SK-N-SH treated with all-trans-retinoic acid at 6 μM for 48 hours (cell line): Measurements from ENCODE around the gene DPYSL5.

Source experiments
- ATAC-seq: fragments of 200-7000 bp; cut with Tn5 transposase; 3 replicates; pipeline ENCODE4 v1.9.1; 2020; ENCODE audit warnings: mild to moderate bottlenecking, moderate library complexity
- BACH2 ChIP-seq: fragments of 250-450 bp; sonication (Bioruptor Pico); IDR thresholded peaks from 2 replicates; pipeline ENCODE4 v1.9.0; 2021; ENCODE audit warnings: mild to moderate bottlenecking, borderline replicate concordance
- CREB5 ChIP-seq: fragments of 250-450 bp; sonication (Bioruptor Pico); IDR thresholded peaks from 2 replicates; pipeline ENCODE4 v1.5.1; 2020; ENCODE audit warnings: low read depth, mild to moderate bottlenecking, moderate library complexity
- CSRNP3 ChIP-seq: fragments of 250-450 bp; sonication (Bioruptor Pico); IDR thresholded peaks from 2 replicates; pipeline ENCODE4 v1.5.1; 2021; ENCODE audit warnings: mild to moderate bottlenecking, moderate library complexity
- ESRRG ChIP-seq: fragments of 250-450 bp; sonication (Bioruptor Pico); IDR thresholded peaks from 2 replicates; pipeline ENCODE4 v1.6.1; 2021; ENCODE audit warnings: mild to moderate bottlenecking
- GLIS3 ChIP-seq: fragments of 250-450 bp; sonication (Bioruptor Pico); IDR thresholded peaks from 2 replicates; pipeline ENCODE4 v1.5.0; 2020; ENCODE audit warnings: mild to moderate bottlenecking, moderate library complexity
- ISL1 ChIP-seq: fragments of 250-450 bp; sonication (Bioruptor Pico); IDR thresholded peaks from 2 replicates; pipeline ENCODE4 v2.1.2; 2022; ENCODE audit warnings: mild to moderate bottlenecking, moderate library complexity
- OSR1 ChIP-seq: fragments of 250-450 bp; sonication (Bioruptor Pico); IDR thresholded peaks from 2 replicates; pipeline ENCODE4 v1.8.0; 2022; ENCODE audit warnings: moderate library complexity, mild to moderate bottlenecking, inconsistent platforms
- PATZ1 ChIP-seq: fragments of 250-450 bp; sonication (Bioruptor Pico); IDR thresholded peaks from 2 replicates; pipeline ENCODE4 v1.8.0; 2020; ENCODE audit warnings: mild to moderate bottlenecking, moderate library complexity, borderline replicate concordance
- RARB ChIP-seq: fragments of 250-450 bp; sonication (Bioruptor Pico); IDR thresholded peaks from 2 replicates; pipeline ENCODE4 v1.8.0; 2021; ENCODE audit warnings: mild to moderate bottlenecking, moderate library complexity
- TCF4 ChIP-seq: fragments of 250-450 bp; sonication (Bioruptor Pico); IDR thresholded peaks from 2 replicates; pipeline ENCODE4 v1.8.0; 2021; ENCODE audit warnings: mild to moderate bottlenecking, moderate library complexity, borderline replicate concordance
- TOX ChIP-seq: fragments of 250-450 bp; sonication (Bioruptor Pico); IDR thresholded peaks from 2 replicates; pipeline ENCODE4 v1.8.0; 2021; ENCODE audit warnings: mild to moderate bottlenecking, moderate library complexity, borderline replicate concordance
- TSHZ2 ChIP-seq: fragments of 250-450 bp; sonication (Bioruptor Pico); IDR thresholded peaks from 2 replicates; pipeline ENCODE4 v1.5.0; 2020; ENCODE audit warnings: mild to moderate bottlenecking, moderate library complexity
- ZC3H10 ChIP-seq: fragments of 250-450 bp; sonication (Bioruptor Pico); IDR thresholded peaks from 2 replicates; pipeline ENCODE4 v1.5.1; 2021; ENCODE audit warnings: mild to moderate bottlenecking, moderate library complexity
- ZFP3 ChIP-seq: fragments of 250-450 bp; sonication (Bioruptor Pico); IDR thresholded peaks from 2 replicates; pipeline ENCODE4 v1.5.0; 2020; ENCODE audit warnings: mild to moderate bottlenecking, moderate library complexity
- ZFP30 ChIP-seq: fragments of 450-650 bp; formaldehyde crosslinking; IDR thresholded peaks from 2 replicates; pipeline ENCODE4 v1.5.0; 2022; ENCODE audit warnings: mild to moderate bottlenecking, moderate library complexity
- ZNF70 ChIP-seq: fragments of 450-650 bp; formaldehyde crosslinking; IDR thresholded peaks from 2 replicates; pipeline ENCODE4 v1.5.0; 2020; ENCODE audit warnings: mild to moderate bottlenecking, moderate library complexity
- ZNF8 ChIP-seq: fragments of 450-650 bp; formaldehyde crosslinking; IDR thresholded peaks from 2 replicates; pipeline ENCODE4 v1.5.0; 2020; ENCODE audit warnings: mild to moderate bottlenecking, moderate library complexity

The DPYSL5 gene

GRCh38 chr2:26927221-26927620, 79.3 kb downstream of the DPYSL5 start (continued):
- TF ChIP-seq TSHZ2 (CRISPR knock-in tag) (no peak), RARB (CRISPR knock-in tag) (no peak), CSRNP3 (CRISPR knock-in tag) (no peak), ZFP3 (CRISPR knock-in tag) (no peak), TOX (CRISPR knock-in tag) (no peak), ZNF70 (CRISPR knock-in tag) (no peak), OSR1 (CRISPR knock-in tag) (no peak), ZNF8 (no peak), ESRRG (CRISPR knock-in tag) (no peak)

GRCh38 chr2:26932974-26933373, 85.0 kb downstream of the DPYSL5 start:
- no peak for ATAC-seq
- TF ChIP-seq CSRNP3 (CRISPR knock-in tag): no peak
- TF ChIP-seq, all 23 proteins: peak for 0

- TF ChIP-seq GLIS3 (CRISPR knock-in tag) (no peak), ZNF70 (CRISPR knock-in tag) (no peak), CREB5 (CRISPR knock-in tag) (no peak), ZFP3 (CRISPR knock-in tag) (no peak), ZFP30 (no peak), ZC3H10 (CRISPR knock-in tag) (no peak), TOX (CRISPR knock-in tag) (no peak)
- ATAC-seq: no peak
Observed at GRCh38 chr2:26933431-26934334, 85.8 kb downstream of the DPYSL5 start.

- ATAC-seq: no peak
- TF ChIP-seq GLIS3 (CRISPR knock-in tag) (no peak), ESRRG (CRISPR knock-in tag) (no peak), TOX (CRISPR knock-in tag) (no peak), BACH2 (no peak), CSRNP3 (CRISPR knock-in tag) (no peak), ZC3H10 (CRISPR knock-in tag) (no peak), CREB5 (CRISPR knock-in tag) (no peak), ISL1 (CRISPR knock-in tag) (no peak), PATZ1 (CRISPR knock-in tag) (no peak), ZFP3 (CRISPR knock-in tag) (no peak), TSHZ2 (CRISPR knock-in tag) (no peak), TCF4 (no peak), ZFP30 (no peak), RARB (CRISPR knock-in tag) (no peak)
Observed at GRCh38 chr2:26934335-26934724, 86.4 kb downstream of the DPYSL5 start.
